Keratinocyte (primary cell): Measurements from ENCODE around the gene HEG1. TPM values are rescaled to one million over a fixed set of nuclear protein-coding genes. Genes with fewer than 3 reads are reported as not detected.

Experiments
- DNase-seq: peaks from one replicate; pipeline ENCODE4 v3.0.0-alpha.2; 2011; ENCODE audit warnings: low read depth, missing footprints, low spot score
- FAIRE-seq: peaks from 2 replicates; lab custom pipeline; 2011; peaks lifted over from hg19 to GRCh38; lab: Jason Lieb, UNC
- H2AFZ ChIP-seq: 2 replicates; pipeline ENCODE4 v1.6.0; 2012; ENCODE audit warnings: low read length, control low read depth, inconsistent platforms; ENCODE audit not compliant: control insufficient read depth
- H3K27ac ChIP-seq: 2 replicates; pipeline ENCODE4 v1.5.1; 2011; ENCODE audit warnings: low read length; ENCODE audit not compliant: control insufficient read depth, insufficient read depth
- H3K27me3 ChIP-seq: 3 replicates; pipeline ENCODE4 v1.6.0; 2011; ENCODE audit warnings: low read length; ENCODE audit not compliant: control insufficient read depth, insufficient read depth; ENCODE audit errors: extremely low read depth
- H3K36me3 ChIP-seq, 2 experiments: 2 replicates in 1 of 2; 3 replicates in 1 of 2; pipeline ENCODE4 v1.5.1; 2011; ENCODE audit warnings: low read length in 2 of 2, mild to moderate bottlenecking in 1 of 2; ENCODE audit not compliant: control insufficient read depth in 2 of 2, insufficient read depth in 2 of 2; ENCODE audit errors: extremely low read depth in 1 of 2
- H3K4me1 ChIP-seq: 3 replicates; pipeline ENCODE4 v1.5.1; 2011; ENCODE audit warnings: low read length; ENCODE audit not compliant: control insufficient read depth, insufficient read depth; ENCODE audit errors: extremely low read depth
- H3K4me2 ChIP-seq: 3 replicates; pipeline ENCODE4 v1.6.0; 2011; ENCODE audit warnings: low read depth, low read length; ENCODE audit not compliant: control insufficient read depth, insufficient read depth; ENCODE audit errors: extremely low read depth
- H3K4me3 ChIP-seq, 3 experiments: fragments of 200-600 bp in 1 of 3; sonication (generic) in 1 of 3; 2 replicates in 2 of 3; 3 replicates in 1 of 3; pipeline ENCODE4 v1.5.1; 2011 to 2016; ENCODE audit warnings: low read length in 3 of 3, mild to moderate bottlenecking in 3 of 3, control low read depth in 2 of 3, inconsistent platforms in 1 of 3, low read depth in 1 of 3, mixed read lengths in 1 of 3, mixed run types in 1 of 3, moderate library complexity in 1 of 3; ENCODE audit not compliant: control insufficient read depth in 2 of 3, insufficient read depth in 2 of 3; ENCODE audit errors: extremely low read depth in 1 of 3
- H3K79me2 ChIP-seq: 2 replicates; pipeline ENCODE4 v1.6.0; 2012; ENCODE audit warnings: low read length; ENCODE audit not compliant: control insufficient read depth, insufficient read depth
- H3K9ac ChIP-seq: 3 replicates; pipeline ENCODE4 v1.6.0; 2011; ENCODE audit warnings: low read length; ENCODE audit not compliant: control insufficient read depth, insufficient read depth; ENCODE audit errors: extremely low read depth
- H3K9me1 ChIP-seq: 3 replicates; pipeline ENCODE4 v1.6.0; 2011; ENCODE audit warnings: low read length; ENCODE audit not compliant: control insufficient read depth, insufficient read depth; ENCODE audit errors: extremely low read depth
- H3K9me3 ChIP-seq: 2 replicates; pipeline ENCODE4 v1.5.1; 2012; ENCODE audit warnings: low read depth, low read length; ENCODE audit not compliant: control insufficient read depth
- H4K20me1 ChIP-seq: 3 replicates; pipeline ENCODE4 v1.6.0; 2011; ENCODE audit warnings: low read length; ENCODE audit not compliant: control insufficient read depth, insufficient read depth; ENCODE audit errors: extremely low read depth
- EZH2 ChIP-seq: IDR thresholded peaks from one replicate; pipeline ENCODE4 v1.6.1; 2012; ENCODE audit warnings: inconsistent platforms, mild to moderate bottlenecking, low read length, moderate library complexity
- dilution Hi-C: fragments of 300-500 bp; cut with MboI; formaldehyde crosslinking; loops from one replicate; pipeline ENCODE4 v1.7.0; 2020; ENCODE audit warnings: low sequenced_read_pairs; ENCODE audit not compliant: extremely low pct_ligation_motif_present
- polyA plus RNA-seq, 5 experiments: library from polyadenylated mRNA; depleted of rRNA in 3 of 5; stranded (reverse) in 3 of 5; stranded (forward) in 1 of 5; unstranded in 1 of 5; fragments of >200 nt; gene quantifications; 1 replicate in 1 of 5; 2 replicates in 3 of 5; 3 replicates in 1 of 5; pipeline versions ENCODE4 v1.2.1 to v1.2.3, GENCODE V29; 2011 to 2012; ENCODE audit warnings: missing spikeins in 2 of 5, low read depth in 1 of 5, low replicate concordance in 1 of 5
- TF ChIP-seq, protein P1 (sequence below), 3 experiments: IDR thresholded peaks in 1 of 3; conservative IDR thresholded peaks in 1 of 3; optimal IDR thresholded peaks in 1 of 3; 2 replicates in 2 of 3; 3 replicates in 1 of 3; pipeline versions ENCODE3 to v1.5.1; 2011; ENCODE audit warnings: low read length in 3 of 3, mild to moderate bottlenecking in 3 of 3, moderate library complexity in 2 of 3, control low read depth in 1 of 3, inconsistent platforms in 1 of 3; ENCODE audit not compliant: insufficient read depth in 2 of 3; ENCODE audit errors: extremely low read depth in 1 of 3

The HEG1 gene
- polyA plus RNA-seq, 1 donor (not counting 4 experiments of a cell fraction or from before 2014, with no cell fraction given) = 12.7 TPM

DNA sequence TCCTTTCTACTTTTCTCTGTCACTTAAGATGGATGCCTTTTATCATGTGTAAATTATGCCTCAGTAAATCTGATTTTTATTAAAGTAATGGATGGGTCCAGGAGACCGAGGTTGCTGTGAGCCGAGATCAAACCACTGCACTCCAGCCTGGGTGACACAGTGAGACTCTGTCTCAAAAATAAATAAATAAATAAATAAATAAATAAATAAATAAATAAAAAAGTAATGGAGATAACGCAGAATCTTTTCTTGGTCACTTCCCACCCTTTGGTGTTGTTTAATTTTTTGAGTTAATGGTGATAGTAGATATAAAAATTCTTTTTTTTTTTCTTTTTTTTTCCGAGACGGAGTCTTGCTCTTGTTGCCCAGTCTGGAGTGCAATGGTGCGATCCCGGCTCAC lies 77.2 kb downstream of the HEG1 start:
- Histone ChIP-seq H3K36me3 (peaks cover 0 to 6% of the 10 kb centered on the region in 2 experiments), H3K9me3 (no peaks in the 10 kb centered on the region), H3K27me3 (no peaks in the 10 kb centered on the region), H3K27ac (no peak overlapping the region), H3K9ac (no peak overlapping the region), H3K79me2 (no peaks in the 10 kb centered on the region), H3K4me1 (no peaks in the 10 kb centered on the region), H3K4me3 (no peak overlapping the region), H3K4me2 (no peak overlapping the region), H3K9me1 (no peaks in the 10 kb centered on the region), H4K20me1 (no peaks in the 10 kb centered on the region), H2AFZ (no peak overlapping the region)
- FAIRE-seq (no peak), DNase-seq (no peak)
- dilution Hi-C loops = no loop called here
- TF ChIP-seq, protein P1, sequence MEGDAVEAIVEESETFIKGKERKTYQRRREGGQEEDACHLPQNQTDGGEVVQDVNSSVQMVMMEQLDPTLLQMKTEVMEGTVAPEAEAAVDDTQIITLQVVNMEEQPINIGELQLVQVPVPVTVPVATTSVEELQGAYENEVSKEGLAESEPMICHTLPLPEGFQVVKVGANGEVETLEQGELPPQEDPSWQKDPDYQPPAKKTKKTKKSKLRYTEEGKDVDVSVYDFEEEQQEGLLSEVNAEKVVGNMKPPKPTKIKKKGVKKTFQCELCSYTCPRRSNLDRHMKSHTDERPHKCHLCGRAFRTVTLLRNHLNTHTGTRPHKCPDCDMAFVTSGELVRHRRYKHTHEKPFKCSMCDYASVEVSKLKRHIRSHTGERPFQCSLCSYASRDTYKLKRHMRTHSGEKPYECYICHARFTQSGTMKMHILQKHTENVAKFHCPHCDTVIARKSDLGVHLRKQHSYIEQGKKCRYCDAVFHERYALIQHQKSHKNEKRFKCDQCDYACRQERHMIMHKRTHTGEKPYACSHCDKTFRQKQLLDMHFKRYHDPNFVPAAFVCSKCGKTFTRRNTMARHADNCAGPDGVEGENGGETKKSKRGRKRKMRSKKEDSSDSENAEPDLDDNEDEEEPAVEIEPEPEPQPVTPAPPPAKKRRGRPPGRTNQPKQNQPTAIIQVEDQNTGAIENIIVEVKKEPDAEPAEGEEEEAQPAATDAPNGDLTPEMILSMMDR (optimal IDR thresholded peaks at IDR 0.05 in 1 of 3, IDR thresholded peaks at IDR 0.05 in 1 of 3, conservative IDR thresholded peaks at IDR 0.05 in 1 of 3; ENCODE audit: extremely low read depth in 1 of 3, insufficient read depth in 2 of 3, low read length in 3 of 3) = no peak
- no peak for TF ChIP-seq EZH2

DNA sequence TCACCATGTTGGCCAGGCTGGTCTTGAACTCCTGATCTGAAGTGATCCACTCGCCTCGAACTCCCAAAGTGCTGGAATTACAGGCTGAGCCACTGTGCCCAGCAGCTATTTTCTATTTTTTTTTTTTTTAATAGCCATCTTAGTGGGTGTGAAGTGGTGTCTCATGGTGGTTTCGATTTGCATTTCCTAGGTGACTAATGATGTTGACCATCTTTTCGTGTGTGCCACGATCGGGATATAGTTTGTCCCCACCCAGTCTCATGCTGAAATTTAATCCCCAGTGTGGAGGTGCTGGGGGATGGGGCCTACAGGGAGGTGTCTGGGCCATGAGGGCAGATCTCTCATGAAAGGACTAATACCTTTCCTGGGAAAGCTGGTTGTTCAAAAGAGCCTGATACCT lies 79.4 kb downstream of the HEG1 start:
- TF ChIP-seq, protein P1 (optimal IDR thresholded peaks at IDR 0.05 in 1 of 3, IDR thresholded peaks at IDR 0.05 in 1 of 3, conservative IDR thresholded peaks at IDR 0.05 in 1 of 3; ENCODE audit: extremely low read depth in 1 of 3, insufficient read depth in 2 of 3, low read length in 3 of 3) = no peak
- no peak for TF ChIP-seq EZH2
- Histone ChIP-seq H3K36me3 (peaks cover 0 to 3% of the 10 kb centered on the region in 2 experiments), H4K20me1 (no peaks in the 10 kb centered on the region), H3K9me3 (no peaks in the 10 kb centered on the region), H3K79me2 (no peaks in the 10 kb centered on the region), H3K4me3 (no peak overlapping the region), H3K9me1 (no peaks in the 10 kb centered on the region), H3K27me3 (no peaks in the 10 kb centered on the region), H2AFZ (no peak overlapping the region), H3K27ac (no peak overlapping the region), H3K4me1 (no peaks in the 10 kb centered on the region), H3K9ac (no peak overlapping the region), H3K4me2 (no peak overlapping the region)
- no peak for FAIRE-seq
- DNase-seq = no peak
- dilution Hi-C loops = no loop called here
